A549 treated with dexamethasone at 1 μM for 4 hours (cell line): ENCODE data around the gene TOR4A. TPM values are rescaled to one million over a fixed set of nuclear protein-coding genes. Genes with fewer than 3 reads are reported as not detected.

Experiments
- total RNA-seq: library from RNA; stranded (reverse); fragments of 200-300 nt; extraction: Qiagen RNA extraction; gene quantifications from 5 replicates; pipeline ENCODE4 v1.2.3, GENCODE V29; 2022

The TOR4A gene
- 16.3 to 27.6 TPM (median 24.2 TPM) in 5 replicates for total RNA-seq

GRCh38 chr9:137277329-137278041, at the start of gene TOR4A:
Gene TOR4A (plus strand): TSS chr9:137277726. CDS start chr9:137278690, 964 bp downstream.

GRCh38 chr9:137230705-137231371, 46.7 kb upstream of the TOR4A start, which contains the start of gene SLC34A3:
Gene SLC34A3 (plus strand): TSS chr9:137230901. CDS start chr9:137231703, 802 bp downstream.

GRCh38 chr9:137240841-137241489, 36.6 kb upstream of the TOR4A start, which contains the start of gene TUBB4B:
Gene TUBB4B (plus strand): TSS chr9:137241287. CDS start chr9:137241361, 74 bp downstream.

GRCh38 chr9:137251194-137251461, 26.4 kb upstream of the TOR4A start, which contains the start of gene STPG3:
Gene STPG3 (plus strand): TSS chr9:137251286. CDS start chr9:137251287, 1 bp downstream.

GRCh38 chr9:137254624-137255447, 22.7 kb upstream of the TOR4A start, which contains the start of gene NELFB:
Gene NELFB (plus strand): TSS chr9:137255327.

GRCh38 chr9:137302118-137302448, 24.6 kb downstream of the TOR4A start, which contains the start of gene NRARP:
Gene NRARP (minus strand): TSS chr9:137302271. CDS start chr9:137301928, 343 bp downstream.

Other genes with a start within 250 kb of the TOR4A start
- 12.4 to 27.7 TPM (median 24.8 TPM) in 5 replicates for gene ABCA2, start 249.5 kb upstream of the TOR4A start, total RNA-seq
- 0.04 to 0.10 TPM (median 0.05 TPM) in 4 of 5 replicates, not detected in the other for gene FUT7, start 245.6 kb upstream of the TOR4A start, total RNA-seq
- gene NPDC1, start 231.5 kb upstream of the TOR4A start, total RNA-seq, result 34.4 to 84.3 TPM (median 78.9 TPM) in 5 replicates
- 3.1 to 6.4 TPM (median 5.4 TPM) in 5 replicates for gene ENTPD2, start 223.7 kb upstream of the TOR4A start, total RNA-seq
- 13.4 to 23.9 TPM (median 21.4 TPM) in 5 replicates for gene SAPCD2, start 207.2 kb upstream of the TOR4A start, total RNA-seq
- gene UAP1L1, start 200.2 kb upstream of the TOR4A start, total RNA-seq, result 8.1 to 15.8 TPM (median 11.1 TPM) in 5 replicates
- 36.8 to 53.3 TPM (median 51.6 TPM) in 5 replicates for gene MAN1B1, start 190.7 kb upstream of the TOR4A start, total RNA-seq
- gene DPP7, start 163.0 kb upstream of the TOR4A start, total RNA-seq, result 67.5 to 115 TPM (median 108 TPM) in 5 replicates
- 0.16 to 0.41 TPM (median 0.32 TPM) in 5 replicates for gene GRIN1, start 138.6 kb upstream of the TOR4A start, total RNA-seq
- gene LRRC26, start 107.7 kb upstream of the TOR4A start, total RNA-seq, result 0.19 to 1.5 TPM (median 0.77 TPM) in 5 replicates
- not detected in 5 replicates for gene TMEM210, start 105.7 kb upstream of the TOR4A start, total RNA-seq
- gene ANAPC2, start 89.2 kb upstream of the TOR4A start, total RNA-seq, result 20.3 to 35.3 TPM (median 31.4 TPM) in 5 replicates
- gene SSNA1, start 89.0 kb upstream of the TOR4A start, total RNA-seq, result 99.1 to 134 TPM (median 125 TPM) in 5 replicates
- gene TPRN, start 77.0 kb upstream of the TOR4A start, total RNA-seq, result 6.4 to 11.2 TPM (median 10.5 TPM) in 5 replicates
- 34.6 to 42.9 TPM (median 39.6 TPM) in 5 replicates for gene TMEM203, start 72.1 kb upstream of the TOR4A start, total RNA-seq
- 8.1 to 18.5 TPM (median 15.8 TPM) in 5 replicates for gene NDOR1, start 72.0 kb upstream of the TOR4A start, total RNA-seq
- gene RNF208, start 55.5 kb upstream of the TOR4A start, total RNA-seq, result 1.2 to 2.2 TPM (median 2.0 TPM) in 5 replicates
- 3.6 to 5.1 TPM (median 4.6 TPM) in 5 replicates for gene CYSRT1, start 52.6 kb upstream of the TOR4A start, total RNA-seq
- 0.14 to 0.28 TPM (median 0.21 TPM) in 5 replicates for gene RNF224, start 50.2 kb upstream of the TOR4A start, total RNA-seq
- 0.05 to 0.11 TPM (median 0.06 TPM) in 5 replicates for gene SLC34A3, start 46.8 kb upstream of the TOR4A start, total RNA-seq
- 618 to 867 TPM (median 780 TPM) in 5 replicates for gene TUBB4B, start 36.4 kb upstream of the TOR4A start, total RNA-seq
- gene STPG3, start 26.4 kb upstream of the TOR4A start, total RNA-seq, result not detected in 5 replicates
- 41.3 to 57.7 TPM (median 53.2 TPM) in 5 replicates for gene NELFB, start 22.4 kb upstream of the TOR4A start, total RNA-seq
- 1.7 to 3.0 TPM (median 2.9 TPM) in 5 replicates for gene NRARP, start 24.5 kb downstream of the TOR4A start, total RNA-seq
- gene EXD3, start 145.4 kb downstream of the TOR4A start, total RNA-seq, result 3.0 to 5.7 TPM (median 5.3 TPM) in 5 replicates
- gene NOXA1, start 145.7 kb downstream of the TOR4A start, total RNA-seq, result 0.41 to 1.7 TPM (median 1.4 TPM) in 5 replicates
- 0.14 to 0.25 TPM (median 0.16 TPM) in 5 replicates for gene ENTPD8, start 163.6 kb downstream of the TOR4A start, total RNA-seq
- gene NSMF, start 181.6 kb downstream of the TOR4A start, total RNA-seq, result 28.8 to 42.8 TPM (median 38.8 TPM) in 5 replicates